K562 (cell line): ENCODE data around the gene KDELR3. TPM values are rescaled to one million over a fixed set of nuclear protein-coding genes. Genes with fewer than 3 reads are reported as not detected.
A peak's percentile ranks its signal among the peaks of the same experiment; 100 is the strongest.

ENCODE experiments used
- ATF1 ChIP-seq, 2 experiments: fragments of 450-650 bp in 1 of 2; IDR thresholded peaks; 2 replicates each; pipeline ENCODE4 v1.6.1; 2016; ENCODE audit warnings: missing compliant biosample characterization in 1 of 2, missing genetic modification characterization in 1 of 2
- BCOR ChIP-seq: fragments of 450-650 bp; IDR thresholded peaks from 2 replicates; pipeline ENCODE4 v1.6.1; 2016
- C11orf30 ChIP-seq: fragments of 450-650 bp; IDR thresholded peaks from 2 replicates; pipeline ENCODE4 v1.6.1; 2016; ENCODE audit warnings: low read depth, mild to moderate bottlenecking
- CC2D1A ChIP-seq: fragments of 450-650 bp; IDR thresholded peaks from 2 replicates; pipeline ENCODE4 v1.6.1; 2017; ENCODE audit warnings: mild to moderate bottlenecking
- CGGBP1 ChIP-seq: fragments of 250-450 bp; sonication (Bioruptor Pico); IDR thresholded peaks from 2 replicates; pipeline ENCODE4 v1.9.0; 2021; ENCODE audit warnings: mild to moderate bottlenecking
- CREB1 ChIP-seq, 2 experiments: sonication (generic) in 1 of 2; formaldehyde crosslinking in 1 of 2; IDR thresholded peaks; 2 replicates each; pipeline versions ENCODE4 v1.6.1 to v1.8.0; 2012 to 2022; ENCODE audit warnings: inconsistent platforms in 1 of 2, mild to moderate bottlenecking in 1 of 2, missing genetic modification reagents in 1 of 2, moderate library complexity in 1 of 2
- ESRRA ChIP-seq: fragments of 450-650 bp; IDR thresholded peaks from 2 replicates; pipeline ENCODE4 v1.6.1; 2014; ENCODE audit warnings: low read depth, mild to moderate bottlenecking, moderate library complexity, borderline replicate concordance
- IRF2 ChIP-seq: sonication (generic); formaldehyde crosslinking; IDR thresholded peaks from 2 replicates; pipeline ENCODE4 v1.8.1; 2022; ENCODE audit warnings: mild to moderate bottlenecking, missing genetic modification reagents
- KLF10 ChIP-seq: fragments of 250-450 bp; sonication (Bioruptor Pico); IDR thresholded peaks from 2 replicates; pipeline ENCODE4 v1.6.1; 2021; ENCODE audit warnings: matching md5 sums
- MECOM ChIP-seq: fragments of 250-450 bp; sonication (Bioruptor Pico); IDR thresholded peaks from 2 replicates; pipeline ENCODE4 v1.8.0; 2022; ENCODE audit warnings: inconsistent platforms
- NBN ChIP-seq: fragments of 450-650 bp; IDR thresholded peaks from 2 replicates; pipeline ENCODE4 v1.6.1; 2016; ENCODE audit warnings: low read depth, mild to moderate bottlenecking
- PHB2 ChIP-seq: fragments of 450-650 bp; IDR thresholded peaks from 2 replicates; pipeline ENCODE4 v1.6.1; 2017; ENCODE audit warnings: low read depth
- RBBP5 ChIP-seq: fragments of 200-600 bp; sonication (generic); IDR thresholded peaks from 2 replicates; pipeline ENCODE4 v1.6.1; 2012; ENCODE audit warnings: borderline replicate concordance, mild to moderate bottlenecking, low read length, control low read depth, inconsistent platforms; ENCODE audit not compliant: insufficient read depth, poor library complexity, severe bottlenecking
- SP2 ChIP-seq: IDR thresholded peaks from 2 replicates; pipeline ENCODE4 v1.6.1; 2011; ENCODE audit warnings: mild to moderate bottlenecking, low read depth, low read length, moderate library complexity; ENCODE audit not compliant: poor library complexity, severe bottlenecking; ENCODE audit errors: extremely low read depth
- TFAP4 ChIP-seq: sonication (generic); formaldehyde crosslinking; IDR thresholded peaks from 2 replicates; pipeline ENCODE4 v1.8.0; 2022; ENCODE audit warnings: missing genetic modification reagents, mild to moderate bottlenecking, moderate library complexity, borderline replicate concordance
- U2AF1 ChIP-seq: fragments of 200-400 bp; formaldehyde crosslinking; optimal IDR thresholded peaks from 2 replicates; pipeline ENCODE3; 2017; ENCODE audit warnings: mild to moderate bottlenecking, low read depth, low read length, moderate library complexity
- XRCC3 ChIP-seq: fragments of 450-650 bp; IDR thresholded peaks from 2 replicates; pipeline ENCODE4 v1.6.1; 2017; ENCODE audit warnings: mild to moderate bottlenecking, moderate library complexity
- ZNF197 ChIP-seq: fragments of 200-800 bp; sonication (Bioruptor generic); IDR thresholded peaks from 2 replicates; pipeline ENCODE4 v1.6.1; 2016; ENCODE audit warnings: low read depth, missing genetic modification characterization, missing compliant biosample characterization
- ZNF57 ChIP-seq: fragments of 450-650 bp; formaldehyde crosslinking; IDR thresholded peaks from 2 replicates; pipeline ENCODE4 v1.4.0; 2020; ENCODE audit warnings: mild to moderate bottlenecking, moderate library complexity
- ZNF592 ChIP-seq: fragments of 450-650 bp; IDR thresholded peaks from 2 replicates; pipeline ENCODE4 v1.6.1; 2017; ENCODE audit warnings: antibody characterized with exemption, mild to moderate bottlenecking
- ZNF639 ChIP-seq, 2 experiments: fragments of 200-800 bp in 1 of 2; sonication (Bioruptor generic) in 1 of 2; sonication (generic) in 1 of 2; formaldehyde crosslinking in 1 of 2; IDR thresholded peaks in 1 of 2; conservative IDR thresholded peaks in 1 of 2; 2 replicates each; pipeline versions ENCODE4 v1.5.0 to v1.6.1; 2016 to 2020; ENCODE audit warnings: missing compliant biosample characterization in 1 of 2, missing genetic modification characterization in 1 of 2, missing genetic modification reagents in 1 of 2
- ZNF668 ChIP-seq: fragments of 250-450 bp; sonication (Bioruptor Pico); IDR thresholded peaks from 2 replicates; pipeline ENCODE4 v1.8.0; 2022; ENCODE audit warnings: mild to moderate bottlenecking, inconsistent platforms
- polyA plus RNA-seq, 8 experiments: library from polyadenylated mRNA; depleted of rRNA in 4 of 8; stranded (reverse) in 5 of 8; unstranded in 3 of 8; fragments of >200 nt; fragmentation: Nextera tagmentation in 2 of 8; fragmentation: Illumina TruSeq in 1 of 8; extraction: Ambion mirVana in 2 of 8; extraction: Trizol in 1 of 8; gene quantifications; 2 replicates each; pipeline versions ENCODE4 v1.2.1 to v1.2.3, GENCODE V29; 2011 to 2014; ENCODE audit warnings: inconsistent platforms in 1 of 8, missing spikeins in 1 of 8
- total RNA-seq, 7 experiments: library from RNA; depleted of rRNA in 6 of 7; stranded (reverse); fragments of >200 nt in 6 of 7; fragmentation: Illumina TruSeq in 2 of 7; extraction: Trizol in 2 of 7; gene quantifications; 2 replicates each; pipeline versions ENCODE4 v1.2.1 to v1.2.3, GENCODE V29; 2011 to 2021; ENCODE audit warnings: low replicate concordance in 1 of 7

KDELR3 gene
- total and polyA plus RNA-seq, 9 of the 15 experiments (the other 6 are each of a cell fraction or from before 2014, with no cell fraction given), result 7.1 to 44.8 (median 9.6) TPM

GRCh38 chr22:38461414-38462081 is 6.3 kb upstream of the KDELR3 start (continued):
- TF ChIP-seq MECOM (no peak), ZNF57 (CRISPR knock-in tag) (no peak), NBN (no peak), PHB2 (no peak), ZNF592 (no peak), ZNF639 (CRISPR knock-in tag; conservative IDR thresholded peaks at IDR 0.05 in 1 of 2, IDR thresholded peaks at IDR 0.05 in 1 of 2) (no peak), KLF10 (CRISPR knock-in tag) (no peak), RBBP5 (no peak), IRF2 (no peak), BCOR (peak; percentile 72; the same call in 1 of the 2 replicates), ESRRA (peak; percentile 53; the same call in 1 of the 2 replicates), CC2D1A (no peak), ATF1 (CRISPR knock-in tag; IDR thresholded peaks at IDR 0.05) (no peak), ATF1 (tag; IDR thresholded peaks at IDR 0.05) (peak; percentile 53; the same call in 1 of the 2 replicates), ZNF197 (CRISPR knock-in tag) (no peak), XRCC3 (no peak), U2AF1 (no peak), C11orf30 (no peak), SP2 (no peak), TFAP4 (peak; percentile 67), CGGBP1 (CRISPR knock-in tag) (no peak), ZNF668 (CRISPR knock-in tag) (no peak), CREB1 (IDR thresholded peaks at IDR 0.05) (no peak), CREB1 (CRISPR knock-in tag; IDR thresholded peaks at IDR 0.05) (peak; percentile 35; the same call in 1 of the 2 replicates)
